ENCODE measurements around the gene PTPRN. TPM values are rescaled to one million over a fixed set of nuclear protein-coding genes. Genes with fewer than 3 reads are reported as not detected.

The PTPRN gene
- total RNA-seq, result under 1 TPM in 1 of 2 donors, not detected in 1; 0.39 TPM
- polyA plus RNA-seq, result not detected
- long read RNA-seq, donor 1, result 0 reads
- long read RNA-seq, donor 2, result 0 reads

GRCh38 chr2:219309278-219309677, at the start of gene PTPRN:
TSS of gene PTPRN (minus strand) at chr2:219309401. CDS start at chr2:219309332, 69 bp downstream.
- Histone ChIP-seq H3K27ac (ENCODE audit: low read depth in 1 of 2, low read length in 2 of 2) (no peak within 1 kb of the TSS), H3K9me3 (ENCODE audit: control insufficient read depth, low read length) (peaks cover 2% of the 10 kb centered on the region), H3K4me1 (ENCODE audit: control insufficient read depth in 1 of 2, insufficient read depth in 2 of 2, low read length in 2 of 2) (no peaks in the 10 kb centered on the region), H3K4me3 (ENCODE audit: low read length in 2 of 2) (no peak within 1 kb of the TSS), H3K36me3 (ENCODE audit: control insufficient read depth in 1 of 2, insufficient read depth in 2 of 2, low read length in 1 of 2) (no peaks in the 10 kb centered on the region), H3K27me3 (ENCODE audit: control insufficient read depth in 1 of 2, insufficient read depth in 2 of 2, low read length in 1 of 2) (no peaks in the 10 kb centered on the region)
- WGBS, 2 donors, result 1 to 3% methylated on average over 37 of the region's 37 CpGs
- ATAC-seq (ENCODE audit: low FRiP score) (no peak), DNase-seq (no peak)
- intact Hi-C loops (cut with DNase I), result loop anchor here (5.0 to 10.0 kb wide), 2 partner anchors 254 to 257 kb away; no protein-coding TSS in a partner anchor

- Histone ChIP-seq H3K36me3 (ENCODE audit: control insufficient read depth in 1 of 2, insufficient read depth in 2 of 2, low read length in 1 of 2) (no peaks in the 10 kb centered on the region), H3K4me3 (ENCODE audit: low read length in 2 of 2) (no peak overlapping the region), H3K27ac (ENCODE audit: low read depth in 1 of 2, low read length in 2 of 2) (no peak overlapping the region), H3K4me1 (ENCODE audit: control insufficient read depth in 1 of 2, insufficient read depth in 2 of 2, low read length in 2 of 2) (no peaks in the 10 kb centered on the region), H3K27me3 (ENCODE audit: control insufficient read depth in 1 of 2, insufficient read depth in 2 of 2, low read length in 1 of 2) (no peaks in the 10 kb centered on the region), H3K9me3 (ENCODE audit: control insufficient read depth, low read length) (no peaks in the 10 kb centered on the region)
- 3% methylated on average over 60 to 66 of the region's 66 CpGs for WGBS, 2 donors
- intact Hi-C loops (cut with DNase I), result no loop called here
- peak in 1 of 2 donors; percentile 75 for DNase-seq
- peak; percentile 17 for ATAC-seq (ENCODE audit: low FRiP score)
These were observed 49.2 kb upstream of the PTPRN start for GRCh38 chr2:219358170-219359075.

- Histone ChIP-seq H3K36me3 (ENCODE audit: control insufficient read depth in 1 of 2, insufficient read depth in 2 of 2, low read length in 1 of 2) (no peaks in the 10 kb centered on the region), H3K27ac (ENCODE audit: low read depth in 1 of 2, low read length in 2 of 2) (no peak overlapping the region), H3K4me1 (ENCODE audit: control insufficient read depth in 1 of 2, insufficient read depth in 2 of 2, low read length in 2 of 2) (no peaks in the 10 kb centered on the region), H3K4me3 (ENCODE audit: low read length in 2 of 2) (no peak overlapping the region), H3K27me3 (ENCODE audit: control insufficient read depth in 1 of 2, insufficient read depth in 2 of 2, low read length in 1 of 2) (no peaks in the 10 kb centered on the region), H3K9me3 (ENCODE audit: control insufficient read depth, low read length) (no peaks in the 10 kb centered on the region)
- intact Hi-C loops (cut with DNase I), result no loop called here
- WGBS, 2 donors, result 74 to 89% methylated on average over 1 of the region's 1 CpG
- no peak for DNase-seq
- ATAC-seq (ENCODE audit: low FRiP score), result no peak
These were observed 47.6 kb upstream of the PTPRN start for GRCh38 chr2:219356834-219357233.

- WGBS, 2 donors, result 78 to 90% methylated on average over 4 of the region's 4 CpGs
- Histone ChIP-seq H3K27ac (ENCODE audit: low read depth in 1 of 2, low read length in 2 of 2) (no peak overlapping the region), H3K9me3 (ENCODE audit: control insufficient read depth, low read length) (no peaks in the 10 kb centered on the region), H3K4me3 (ENCODE audit: low read length in 2 of 2) (no peak overlapping the region), H3K36me3 (ENCODE audit: control insufficient read depth in 1 of 2, insufficient read depth in 2 of 2, low read length in 1 of 2) (no peaks in the 10 kb centered on the region), H3K27me3 (ENCODE audit: control insufficient read depth in 1 of 2, insufficient read depth in 2 of 2, low read length in 1 of 2) (no peaks in the 10 kb centered on the region), H3K4me1 (ENCODE audit: control insufficient read depth in 1 of 2, insufficient read depth in 2 of 2, low read length in 2 of 2) (no peaks in the 10 kb centered on the region)
- ATAC-seq (ENCODE audit: low FRiP score) (no peak), DNase-seq (no peak)
- intact Hi-C loops (cut with DNase I), result no loop called here
These were observed 45.4 kb upstream of the PTPRN start for GRCh38 chr2:219354582-219354981.

GRCh38 chr2:219353129-219353528, 43.9 kb upstream of the PTPRN start:
- no peak for DNase-seq
- no peaks in the 10 kb centered on the region for H3K36me3 ChIP-seq (ENCODE audit: control insufficient read depth in 1 of 2, insufficient read depth in 2 of 2, low read length in 1 of 2)
- WGBS, 2 donors, result 86 to 90% methylated on average over 5 of the region's 5 CpGs
- intact Hi-C loops (cut with DNase I), result no loop called here
- no peak overlapping the region for H3K4me3 ChIP-seq (ENCODE audit: low read length in 2 of 2)
- H3K27me3 ChIP-seq (ENCODE audit: control insufficient read depth in 1 of 2, insufficient read depth in 2 of 2, low read length in 1 of 2), result no peaks in the 10 kb centered on the region
- no peak overlapping the region for H3K27ac ChIP-seq (ENCODE audit: low read depth in 1 of 2, low read length in 2 of 2)
- H3K4me1 ChIP-seq (ENCODE audit: control insufficient read depth in 1 of 2, insufficient read depth in 2 of 2, low read length in 2 of 2), result no peaks in the 10 kb centered on the region
- ATAC-seq (ENCODE audit: low FRiP score), result no peak
- no peaks in the 10 kb centered on the region for H3K9me3 ChIP-seq (ENCODE audit: control insufficient read depth, low read length)

GRCh38 chr2:219352448-219353023, 43.3 kb upstream of the PTPRN start:
- H3K9me3 ChIP-seq (ENCODE audit: control insufficient read depth, low read length), result no peaks in the 10 kb centered on the region
- H3K4me1 ChIP-seq (ENCODE audit: control insufficient read depth in 1 of 2, insufficient read depth in 2 of 2, low read length in 2 of 2), result no peaks in the 10 kb centered on the region
- H3K4me3 ChIP-seq (ENCODE audit: low read length in 2 of 2), result no peak overlapping the region
- intact Hi-C loops (cut with DNase I), result no loop called here
- no peaks in the 10 kb centered on the region for H3K27me3 ChIP-seq (ENCODE audit: control insufficient read depth in 1 of 2, insufficient read depth in 2 of 2, low read length in 1 of 2)
- 21 to 28% methylated on average over 5 of the region's 5 CpGs for WGBS, 2 donors
- H3K36me3 ChIP-seq (ENCODE audit: control insufficient read depth in 1 of 2, insufficient read depth in 2 of 2, low read length in 1 of 2), result no peaks in the 10 kb centered on the region
- ATAC-seq (ENCODE audit: low FRiP score), result peak; percentile 29
- peak in 1 of 2 donors; percentile 73 for DNase-seq
- H3K27ac ChIP-seq (ENCODE audit: low read depth in 1 of 2, low read length in 2 of 2), result no peak overlapping the region

- DNase-seq (no peak), ATAC-seq (ENCODE audit: low FRiP score) (no peak)
- H3K9me3 ChIP-seq (ENCODE audit: control insufficient read depth, low read length), result no peaks in the 10 kb centered on the region
- no peak overlapping the region for H3K4me3 ChIP-seq (ENCODE audit: low read length in 2 of 2)
- intact Hi-C loops (cut with DNase I), result no loop called here
- H3K36me3 ChIP-seq (ENCODE audit: control insufficient read depth in 1 of 2, insufficient read depth in 2 of 2, low read length in 1 of 2), result no peaks in the 10 kb centered on the region
- H3K27me3 ChIP-seq (ENCODE audit: control insufficient read depth in 1 of 2, insufficient read depth in 2 of 2, low read length in 1 of 2), result no peaks in the 10 kb centered on the region
- H3K4me1 ChIP-seq (ENCODE audit: control insufficient read depth in 1 of 2, insufficient read depth in 2 of 2, low read length in 2 of 2), result no peaks in the 10 kb centered on the region
- WGBS, 2 donors, result 47 to 55% methylated on average over 4 of the region's 4 CpGs
- H3K27ac ChIP-seq (ENCODE audit: low read depth in 1 of 2, low read length in 2 of 2), result no peak overlapping the region
These were observed 41.6 kb upstream of the PTPRN start for GRCh38 chr2:219350710-219351221.

- no peak overlapping the region for H3K27ac ChIP-seq (ENCODE audit: low read depth in 1 of 2, low read length in 2 of 2)
- H3K4me1 ChIP-seq (ENCODE audit: control insufficient read depth in 1 of 2, insufficient read depth in 2 of 2, low read length in 2 of 2), result no peaks in the 10 kb centered on the region
- H3K27me3 ChIP-seq (ENCODE audit: control insufficient read depth in 1 of 2, insufficient read depth in 2 of 2, low read length in 1 of 2), result no peaks in the 10 kb centered on the region
- no peaks in the 10 kb centered on the region for H3K9me3 ChIP-seq (ENCODE audit: control insufficient read depth, low read length)
- no peak overlapping the region for H3K4me3 ChIP-seq (ENCODE audit: low read length in 2 of 2)
- H3K36me3 ChIP-seq (ENCODE audit: control insufficient read depth in 1 of 2, insufficient read depth in 2 of 2, low read length in 1 of 2), result no peaks in the 10 kb centered on the region
- ATAC-seq (ENCODE audit: low FRiP score) (no peak), DNase-seq (no peak)
- 71 to 77% methylated on average over 3 of the region's 3 CpGs for WGBS, 2 donors
- intact Hi-C loops (cut with DNase I), result no loop called here
These were observed 41.0 kb upstream of the PTPRN start for GRCh38 chr2:219350215-219350614.
